GM12892 (cell line): Measurements from ENCODE around the gene ACADL.

Source experiments
- POLR2A ChIP-seq: IDR thresholded peaks from 2 replicates; pipeline ENCODE4 v1.6.1; 2011; ENCODE audit warnings: low read depth, low read length, control low read depth
- POLR2AphosphoS5 ChIP-seq: IDR thresholded peaks from 2 replicates; pipeline ENCODE4 v1.6.1; 2011; ENCODE audit warnings: low read depth, low read length, control low read depth
- TAF1 ChIP-seq: IDR thresholded peaks from 2 replicates; pipeline ENCODE4 v1.6.1; 2011; ENCODE audit warnings: low read depth, mild to moderate bottlenecking, control low read depth, low read length, borderline replicate concordance

GRCh38 chr2:210198326-210198725 lies 26.9 kb downstream of the ACADL start:
- TF ChIP-seq POLR2AphosphoS5 (no peak), TAF1 (no peak), POLR2A (no peak)
